A673 (cell line): ENCODE measurements around the gene TRPC4. TPM values are rescaled to one million over a fixed set of nuclear protein-coding genes. Genes with fewer than 3 reads are reported as not detected.

Experiments used
- BruUV-seq: library from RNA; stranded (reverse); fragments of 400-500 nt; replicated peaks from 2 replicates; lab custom pipeline; 2021; lab: Mats Ljungman, UMichigan
- CTCF ChIA-PET: fragments of 300-600 bp; sonication (Branson Sonifier 250); formaldehyde crosslinking; loops from one replicate; lab custom pipeline; 2022; ENCODE audit warnings: antibody characterized with exemption; lab: Charles Lee
- POLR2A ChIA-PET: fragments of 300-600 bp; sonication (Branson Sonifier 250); formaldehyde crosslinking; loops from one replicate; lab custom pipeline; 2022; ENCODE audit warnings: antibody characterized with exemption; ENCODE audit not compliant: low non-redundant PET; lab: Charles Lee
- DNase-seq: peaks from one replicate; pipeline ENCODE4 v3.0.0-alpha.2; 2015; ENCODE audit warnings: low spot score
- H3K27ac ChIP-seq: fragments of 200-600 bp; sonication (generic); 2 replicates; pipeline ENCODE4 v1.5.1; 2016; ENCODE audit warnings: mixed run types, low read depth, mild to moderate bottlenecking, mixed read lengths, antibody characterized with exemption, low read length; ENCODE audit not compliant: poor library complexity, severe bottlenecking
- H3K27me3 ChIP-seq: fragments of 200-600 bp; sonication (generic); replicated peaks from 2 replicates; pipeline ENCODE4 v1.6.1; 2017; ENCODE audit warnings: mixed run types, low read depth, mild to moderate bottlenecking, mixed read lengths, antibody characterized with exemption, low read length; ENCODE audit not compliant: insufficient read depth, poor library complexity
- H3K36me3 ChIP-seq: fragments of 200-600 bp; sonication (generic); 2 replicates; pipeline ENCODE4 v1.6.1; 2016; ENCODE audit warnings: mixed run types, mild to moderate bottlenecking, mixed read lengths, antibody characterized with exemption, low read length; ENCODE audit not compliant: insufficient read depth, poor library complexity, severe bottlenecking
- H3K4me1 ChIP-seq: fragments of 200-600 bp; sonication (generic); 2 replicates; pipeline ENCODE4 v1.6.1; 2017; ENCODE audit warnings: mixed run types, mild to moderate bottlenecking, mixed read lengths, antibody characterized with exemption, low read length; ENCODE audit not compliant: insufficient read depth, poor library complexity, severe bottlenecking
- H3K4me3 ChIP-seq: fragments of 200-600 bp; sonication (generic); 2 replicates; pipeline ENCODE4 v1.5.1; 2016; ENCODE audit warnings: low read depth, mixed run types, mild to moderate bottlenecking, mixed read lengths, low read length; ENCODE audit not compliant: poor library complexity, severe bottlenecking
- H3K9me3 ChIP-seq: fragments of 200-600 bp; sonication (generic); 2 replicates; pipeline ENCODE4 v1.6.1; 2016; ENCODE audit warnings: mixed run types, low read depth, mild to moderate bottlenecking, mixed read lengths, antibody characterized with exemption, low read length; ENCODE audit not compliant: poor library complexity, severe bottlenecking
- EZH2 ChIP-seq: fragments of 200-600 bp; sonication (generic); IDR thresholded peaks from 2 replicates; pipeline ENCODE4 v1.6.1; 2017; ENCODE audit warnings: borderline replicate concordance, low read depth, mild to moderate bottlenecking, mixed read lengths, antibody characterized with exemption, low read length; ENCODE audit not compliant: poor library complexity, severe bottlenecking
- intact Hi-C: fragments of 100-400 bp; cut with micrococcal nuclease; formaldehyde crosslinking; loops from one replicate; pipeline ENCODE4 v1.10.0; 2022; ENCODE audit not compliant: unreplicated experiment
- total RNA-seq: library from RNA; stranded (reverse); gene quantifications from 2 replicates; pipeline ENCODE4 v1.2.3, GENCODE V29; 2021
- TF ChIP-seq, protein P1 (sequence below): fragments of 300-800, 200-600 bp; sonication (generic); conservative IDR thresholded peaks from 2 replicates; pipeline ENCODE4 v1.5.1; 2017; ENCODE audit warnings: low read depth, mild to moderate bottlenecking, antibody characterized with exemption, low read length, moderate library complexity, mixed read lengths

The TRPC4 gene
- total RNA-seq, 1 experiment from 2014 or later, result 27.0 TPM

GRCh38 chr13:37884674-37885073, 15.1 kb upstream of the TRPC4 start:
- no TSS peak for BruUV-seq
- Histone ChIP-seq H3K27ac (no peak overlapping the region), H3K4me1 (peaks cover 6% of the 10 kb centered on the region), H3K9me3 (no peaks in the 10 kb centered on the region), H3K4me3 (no peak overlapping the region), H3K36me3 (no peaks in the 10 kb centered on the region), H3K27me3 (no peaks in the 10 kb centered on the region)
- DNase-seq, result no peak
- TF ChIP-seq, protein P1, sequence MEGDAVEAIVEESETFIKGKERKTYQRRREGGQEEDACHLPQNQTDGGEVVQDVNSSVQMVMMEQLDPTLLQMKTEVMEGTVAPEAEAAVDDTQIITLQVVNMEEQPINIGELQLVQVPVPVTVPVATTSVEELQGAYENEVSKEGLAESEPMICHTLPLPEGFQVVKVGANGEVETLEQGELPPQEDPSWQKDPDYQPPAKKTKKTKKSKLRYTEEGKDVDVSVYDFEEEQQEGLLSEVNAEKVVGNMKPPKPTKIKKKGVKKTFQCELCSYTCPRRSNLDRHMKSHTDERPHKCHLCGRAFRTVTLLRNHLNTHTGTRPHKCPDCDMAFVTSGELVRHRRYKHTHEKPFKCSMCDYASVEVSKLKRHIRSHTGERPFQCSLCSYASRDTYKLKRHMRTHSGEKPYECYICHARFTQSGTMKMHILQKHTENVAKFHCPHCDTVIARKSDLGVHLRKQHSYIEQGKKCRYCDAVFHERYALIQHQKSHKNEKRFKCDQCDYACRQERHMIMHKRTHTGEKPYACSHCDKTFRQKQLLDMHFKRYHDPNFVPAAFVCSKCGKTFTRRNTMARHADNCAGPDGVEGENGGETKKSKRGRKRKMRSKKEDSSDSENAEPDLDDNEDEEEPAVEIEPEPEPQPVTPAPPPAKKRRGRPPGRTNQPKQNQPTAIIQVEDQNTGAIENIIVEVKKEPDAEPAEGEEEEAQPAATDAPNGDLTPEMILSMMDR, result no peak
- no peak for TF ChIP-seq EZH2
- ChIA-PET POLR2A (interaction anchor here (0.6 kb wide), 1 partner anchor 13 kb away, joined by 3 read pairs; no protein-coding TSS in a partner anchor), CTCF (interaction anchor here (0.7 kb wide), 1 partner anchor 100 kb away, joined by 3 read pairs; no protein-coding TSS in a partner anchor)
- intact Hi-C loops, result no loop called here

DNA sequence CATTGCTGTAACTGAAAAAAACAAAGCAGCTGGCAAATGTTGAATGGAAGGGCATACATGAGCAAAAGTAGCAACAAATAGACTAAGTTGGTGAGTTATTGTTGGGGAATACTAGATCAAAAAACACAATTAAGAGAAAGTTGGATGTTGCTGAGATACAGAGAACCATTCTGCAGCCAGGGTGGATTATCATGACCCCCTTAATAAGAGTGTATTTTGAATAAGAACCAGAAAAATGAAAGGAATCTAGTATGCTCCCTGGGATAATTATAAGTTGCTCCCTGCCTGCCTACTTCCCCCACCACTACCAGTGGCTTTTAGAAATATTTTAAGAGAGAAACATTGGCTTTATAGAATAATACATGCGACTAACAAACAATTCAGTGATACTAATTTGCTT, 14.5 kb upstream of the TRPC4 start:
- no peak for DNase-seq
- intact Hi-C loops, result no loop called here
- BruUV-seq, result no TSS peak
- Histone ChIP-seq H3K36me3 (no peaks in the 10 kb centered on the region), H3K4me1 (no peaks in the 10 kb centered on the region), H3K27me3 (no peaks in the 10 kb centered on the region), H3K27ac (no peak overlapping the region), H3K4me3 (no peak overlapping the region), H3K9me3 (no peaks in the 10 kb centered on the region)
- POLR2A ChIA-PET, result no interaction called here
- TF ChIP-seq, protein P1, result no peak
- no peak for TF ChIP-seq EZH2
- CTCF ChIA-PET, result no interaction called here

DNA sequence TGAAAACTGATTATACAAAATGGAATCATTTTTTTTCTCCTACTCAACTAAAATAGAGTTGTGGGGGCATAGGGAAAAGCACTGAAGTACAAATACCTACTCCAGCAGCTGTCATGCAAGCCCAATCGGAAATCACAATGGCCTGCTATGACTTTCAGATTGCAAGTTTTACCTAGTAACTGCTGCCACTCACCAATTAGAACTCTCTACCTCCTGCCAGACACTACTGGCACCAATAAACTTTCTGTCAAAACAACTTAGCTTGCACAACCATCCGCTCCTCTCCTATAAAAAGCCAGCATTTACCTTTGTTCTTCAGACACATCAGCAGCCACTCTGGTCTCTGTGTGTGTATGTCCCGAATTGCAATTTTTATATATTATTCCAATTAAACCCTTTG, 9.3 kb upstream of the TRPC4 start:
- TF ChIP-seq EZH2, result no peak
- TF ChIP-seq, protein P1, result no peak
- Histone ChIP-seq H3K27me3 (no peaks in the 10 kb centered on the region), H3K4me1 (no peaks in the 10 kb centered on the region), H3K4me3 (no peak overlapping the region), H3K36me3 (no peaks in the 10 kb centered on the region), H3K27ac (no peak overlapping the region), H3K9me3 (no peaks in the 10 kb centered on the region)
- intact Hi-C loops, result no loop called here
- ChIA-PET CTCF (no interaction called here), POLR2A (no interaction called here)
- no peak for DNase-seq
- BruUV-seq, result no TSS peak
